Activated T-helper 17 cell treated with anti-CD3 and anti-CD28 coated beads, Interleukin-2, amount 50 U/mL, for 72 hours (primary cell): ENCODE measurements around the gene NUP62. TPM values are rescaled to one million over a fixed set of nuclear protein-coding genes. Genes with fewer than 3 reads are reported as not detected.
"Not testable (repeated sequence)": the region's sequence is repeated elsewhere in the genome, so short reads cannot be mapped to it uniquely, and the experiment has no call there.

Source experiments
- ATAC-seq: fragments of 150-1000 bp; cut with Tn5 transposase; replicated peaks from 2 replicates; pipeline ENCODE4 v1.10.0; 2021; ENCODE audit warnings: mild to moderate bottlenecking, moderate library complexity
- H3K27ac Mint-ChIP-seq: one replicate; pipeline ENCODE4 v1.8.0; 2022; ENCODE audit warnings: mixed read lengths
- H3K27me3 Mint-ChIP-seq: one replicate; pipeline ENCODE4 v1.8.0; 2022; ENCODE audit warnings: mixed read lengths
- H3K36me3 Mint-ChIP-seq: one replicate; pipeline ENCODE4 v1.8.0; 2022; ENCODE audit warnings: low read depth, mild to moderate bottlenecking, mixed read lengths
- H3K4me1 Mint-ChIP-seq: one replicate; pipeline ENCODE4 v1.8.0; 2022; ENCODE audit warnings: mixed read lengths
- H3K4me3 Mint-ChIP-seq: one replicate; pipeline ENCODE4 v1.8.0; 2022; ENCODE audit warnings: mild to moderate bottlenecking, mixed read lengths
- H3K9me3 Mint-ChIP-seq: one replicate; pipeline ENCODE4 v1.8.0; 2022; ENCODE audit warnings: mixed read lengths
- total RNA-seq, 2 donors: library from RNA; stranded (reverse); gene quantifications; one replicate each; pipeline ENCODE4 v1.2.3, GENCODE V29; 2022

The NUP62 gene, protein sequence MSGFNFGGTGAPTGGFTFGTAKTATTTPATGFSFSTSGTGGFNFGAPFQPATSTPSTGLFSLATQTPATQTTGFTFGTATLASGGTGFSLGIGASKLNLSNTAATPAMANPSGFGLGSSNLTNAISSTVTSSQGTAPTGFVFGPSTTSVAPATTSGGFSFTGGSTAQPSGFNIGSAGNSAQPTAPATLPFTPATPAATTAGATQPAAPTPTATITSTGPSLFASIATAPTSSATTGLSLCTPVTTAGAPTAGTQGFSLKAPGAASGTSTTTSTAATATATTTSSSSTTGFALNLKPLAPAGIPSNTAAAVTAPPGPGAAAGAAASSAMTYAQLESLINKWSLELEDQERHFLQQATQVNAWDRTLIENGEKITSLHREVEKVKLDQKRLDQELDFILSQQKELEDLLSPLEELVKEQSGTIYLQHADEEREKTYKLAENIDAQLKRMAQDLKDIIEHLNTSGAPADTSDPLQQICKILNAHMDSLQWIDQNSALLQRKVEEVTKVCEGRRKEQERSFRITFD
- total RNA-seq = 100 to 1,000 TPM; 158 to 172 TPM

DNA sequence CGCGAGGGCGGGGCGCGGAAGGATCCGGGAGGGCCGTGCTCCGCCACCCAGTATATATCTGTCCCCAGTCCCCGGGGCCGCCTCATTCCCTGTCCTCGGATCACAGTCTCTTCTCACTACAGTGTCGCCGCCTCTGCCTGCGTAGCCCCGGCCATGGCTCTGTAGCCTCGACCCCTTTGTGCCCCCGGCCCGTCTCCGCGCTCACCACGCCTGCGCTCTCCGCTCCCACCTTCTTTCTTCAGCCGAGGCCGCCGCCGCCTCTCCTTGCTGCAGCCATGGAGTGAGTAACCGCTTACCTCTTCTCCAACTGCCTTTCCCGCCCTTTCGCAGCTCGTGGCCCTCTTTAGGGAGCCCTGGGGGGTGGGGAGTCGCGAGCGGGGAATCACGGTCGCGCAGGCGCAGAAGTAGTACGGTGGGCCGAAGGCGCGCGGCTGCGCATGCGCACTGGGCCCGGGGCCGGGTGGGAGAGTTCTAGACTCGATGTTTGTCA is at the start of gene NUP62, which contains the start of gene ATF5:
Gene NUP62, minus strand, starts transcription at position 384 of the 490 bp plus-strand sequence. CDS start 19,697 bp downstream, outside the sequence.
Gene ATF5, plus strand, starts transcription at position 85 of the 490 bp plus-strand sequence. CDS start 1,646 bp downstream, outside the sequence.
- ATAC-seq = peak; percentile 51
- Mint-ChIP-seq H3K4me3 (peak within 1 kb of the TSS; percentile 94), H3K4me1 (peaks cover 43% of the 10 kb centered on the region), H3K9me3 (no peaks in the 10 kb centered on the region), H3K36me3 (peaks cover 73% of the 10 kb centered on the region), H3K27me3 (no peaks in the 10 kb centered on the region), H3K27ac (peak within 1 kb of the TSS; percentile 98)

DNA sequence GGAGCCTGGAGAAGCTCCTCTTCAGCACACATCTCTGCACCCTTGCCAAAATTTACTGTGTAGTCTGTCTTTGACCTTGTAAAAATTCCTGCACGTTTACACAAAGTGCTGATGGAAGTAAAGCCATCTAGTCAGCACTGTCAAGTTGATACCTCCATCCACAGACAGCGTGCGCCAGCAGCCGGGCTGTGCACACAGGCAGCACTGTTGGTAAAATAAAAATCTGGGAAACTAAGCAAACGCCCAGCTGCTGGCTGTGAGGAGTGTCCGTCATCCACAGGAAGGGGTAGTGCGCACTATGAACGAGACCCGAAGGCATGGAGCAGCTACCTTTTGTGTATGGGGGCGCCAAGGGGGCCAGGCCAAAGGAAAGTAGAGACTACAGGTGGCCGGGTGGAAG is 49.0 kb upstream of the NUP62 start:
- Mint-ChIP-seq H3K9me3 (no peaks in the 10 kb centered on the region), H3K27ac (no peak overlapping the region), H3K36me3 (peaks cover 52% of the 10 kb centered on the region), H3K4me1 (peaks cover 2% of the 10 kb centered on the region), H3K4me3 (no peak overlapping the region), H3K27me3 (no peaks in the 10 kb centered on the region)
- ATAC-seq = no peak

DNA sequence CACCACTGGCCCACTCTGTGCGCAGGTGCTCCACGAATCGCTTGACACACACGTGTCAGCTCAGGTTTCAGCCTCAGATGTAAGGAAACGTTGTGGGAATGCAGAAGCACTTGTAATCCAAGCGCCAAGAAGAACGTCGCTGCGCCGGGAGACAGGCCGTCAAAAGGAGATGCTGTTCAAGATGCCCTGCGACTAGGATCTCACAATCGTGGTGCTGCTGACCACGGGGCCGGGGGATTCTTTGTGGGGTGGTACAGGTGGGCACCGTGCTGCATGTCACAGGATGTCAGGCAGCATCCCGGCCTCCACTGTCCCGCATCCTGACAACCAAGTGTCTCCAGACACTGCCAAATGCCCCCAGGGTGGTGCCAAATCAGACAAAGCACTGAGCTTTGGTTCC is 48.6 kb upstream of the NUP62 start:
- Mint-ChIP-seq H3K4me3 (no peak overlapping the region), H3K36me3 (peaks cover 52% of the 10 kb centered on the region), H3K4me1 (peaks cover 6% of the 10 kb centered on the region), H3K27me3 (no peaks in the 10 kb centered on the region), H3K27ac (no peak overlapping the region), H3K9me3 (no peaks in the 10 kb centered on the region)
- ATAC-seq = no peak

DNA sequence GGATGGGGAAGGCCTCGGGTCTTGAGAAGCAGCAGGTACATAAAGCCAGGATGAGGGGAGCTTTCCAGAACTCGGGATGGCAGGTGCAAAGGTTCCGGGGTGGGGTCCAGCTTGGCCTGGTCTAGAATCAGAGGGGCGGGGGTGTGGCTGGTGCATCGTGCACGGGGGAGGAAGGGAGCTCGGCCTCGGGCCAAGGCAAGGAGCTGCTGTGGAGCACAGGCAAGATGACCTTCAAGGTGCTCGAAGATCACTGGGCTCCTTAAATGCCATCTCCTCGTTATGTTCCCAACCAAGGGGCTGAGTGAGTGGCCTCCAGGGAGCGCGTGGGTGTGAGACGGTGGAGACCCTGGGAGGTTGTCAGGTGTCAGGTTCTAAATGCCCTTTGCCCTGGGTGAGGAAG is 47.8 kb upstream of the NUP62 start:
- H3K4me3 Mint-ChIP-seq = no peak overlapping the region
- H3K9me3 Mint-ChIP-seq = no peaks in the 10 kb centered on the region
- ATAC-seq = no peak
- H3K36me3 Mint-ChIP-seq = peaks cover 46% of the 10 kb centered on the region
- no peaks in the 10 kb centered on the region for H3K27me3 Mint-ChIP-seq
- H3K4me1 Mint-ChIP-seq = peaks cover 6% of the 10 kb centered on the region
- H3K27ac Mint-ChIP-seq = no peak overlapping the region

DNA sequence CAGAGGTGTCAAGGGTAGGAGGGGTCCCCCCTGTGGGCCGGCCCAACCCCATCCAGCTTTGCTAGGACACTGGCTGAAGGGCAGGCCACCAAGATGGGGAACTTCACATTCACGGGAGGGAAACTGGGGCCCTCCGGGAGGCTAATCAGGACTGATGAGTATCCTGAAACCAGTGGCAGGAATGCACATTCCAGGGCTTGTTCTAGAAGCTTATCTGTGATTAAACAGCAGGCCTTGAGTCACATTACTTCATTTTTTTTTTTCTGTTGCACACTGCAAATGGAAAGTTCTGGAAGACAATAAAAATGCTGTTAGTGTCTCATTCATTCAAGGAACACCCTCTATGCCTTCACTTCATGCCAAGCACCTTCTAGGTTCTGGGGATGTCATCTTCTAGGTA is 47.2 kb upstream of the NUP62 start:
- no peak for ATAC-seq
- H3K36me3 Mint-ChIP-seq = peaks cover 40% of the 10 kb centered on the region
- H3K27ac Mint-ChIP-seq = no peak overlapping the region
- no peak overlapping the region for H3K4me3 Mint-ChIP-seq
- no peaks in the 10 kb centered on the region for H3K9me3 Mint-ChIP-seq
- peaks cover 6% of the 10 kb centered on the region for H3K4me1 Mint-ChIP-seq
- H3K27me3 Mint-ChIP-seq = no peaks in the 10 kb centered on the region

DNA sequence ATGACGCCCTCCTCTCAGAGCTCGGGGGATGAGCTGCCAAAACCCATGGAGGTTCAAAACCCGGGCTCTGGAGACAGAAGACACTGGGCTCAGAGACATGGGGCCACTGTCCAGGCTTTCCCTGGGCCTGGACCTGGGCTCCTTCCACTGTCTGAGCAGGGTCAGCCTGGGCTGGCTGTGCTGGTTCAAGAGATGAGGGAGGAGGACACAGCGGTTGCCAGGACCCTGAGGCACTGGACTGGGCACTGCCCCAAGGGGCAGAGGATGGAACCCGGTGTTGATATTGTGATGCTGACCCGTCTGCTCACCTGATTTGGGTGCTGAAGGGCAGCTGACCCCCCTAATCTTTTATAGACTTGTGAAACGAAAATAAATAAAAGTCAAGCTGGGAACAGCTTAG is 45.7 kb upstream of the NUP62 start:
- Mint-ChIP-seq H3K4me3 (no peak overlapping the region), H3K27ac (no peak overlapping the region), H3K4me1 (peaks cover 6% of the 10 kb centered on the region)

DNA sequence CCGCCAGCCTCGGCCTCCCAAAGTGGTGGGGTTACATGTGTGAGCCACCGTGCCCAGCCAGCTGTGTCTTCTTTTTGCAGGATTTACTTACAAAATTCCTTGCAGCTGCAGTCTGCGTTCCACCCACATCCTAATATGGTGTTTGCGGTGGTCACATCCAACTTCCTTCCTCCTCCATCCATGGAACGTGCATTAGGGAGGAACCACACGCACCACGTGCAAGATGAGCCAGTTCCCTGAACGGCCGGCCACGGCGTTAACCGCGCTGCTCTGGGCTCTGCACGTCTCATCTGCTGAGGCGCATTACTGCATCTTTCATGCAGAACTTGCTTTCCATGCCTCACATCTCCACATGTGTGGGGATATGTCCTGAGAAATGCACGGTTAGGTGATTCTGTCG is 44.7 kb upstream of the NUP62 start:
- Mint-ChIP-seq H3K9me3 (no peaks in the 10 kb centered on the region), H3K4me1 (peaks cover 6% of the 10 kb centered on the region), H3K4me3 (no peak overlapping the region)

More for the DNA sequence above, 45.7 kb upstream of the NUP62 start:
- H3K36me3 Mint-ChIP-seq = peaks cover 25% of the 10 kb centered on the region
- no peak for ATAC-seq
- no peaks in the 10 kb centered on the region for H3K27me3 Mint-ChIP-seq
- H3K9me3 Mint-ChIP-seq = no peaks in the 10 kb centered on the region

DNA sequence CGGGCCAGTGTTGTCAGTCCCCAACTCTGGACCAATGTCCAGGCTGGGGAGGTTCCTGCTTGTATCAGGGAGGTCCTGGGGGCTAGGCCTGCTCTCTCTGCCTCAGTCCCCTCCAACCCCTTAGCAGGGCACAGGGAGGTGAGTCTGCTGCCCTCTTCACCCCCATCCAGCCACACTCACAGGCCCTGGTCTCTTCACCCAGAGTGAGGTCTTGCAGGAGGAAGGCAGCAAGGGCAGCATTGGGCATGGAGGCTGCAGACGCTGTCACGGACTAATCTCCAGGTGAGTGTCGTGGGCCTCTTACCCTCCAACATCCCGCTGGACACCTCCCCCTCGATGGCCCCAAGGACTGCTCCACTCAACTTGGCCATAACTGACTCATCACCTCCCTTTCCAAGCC is 43.5 kb upstream of the NUP62 start:
- H3K9me3 Mint-ChIP-seq = no peaks in the 10 kb centered on the region
- peak overlapping the region; percentile 58 for H3K27ac Mint-ChIP-seq
- peaks cover 23% of the 10 kb centered on the region for H3K36me3 Mint-ChIP-seq
- H3K4me1 Mint-ChIP-seq = peaks cover 6% of the 10 kb centered on the region
- H3K27me3 Mint-ChIP-seq = peaks cover 9% of the 10 kb centered on the region
- ATAC-seq = no peak
- no peak overlapping the region for H3K4me3 Mint-ChIP-seq

More for the DNA sequence above, 44.7 kb upstream of the NUP62 start:
- Mint-ChIP-seq H3K27me3 (peaks cover 2% of the 10 kb centered on the region), H3K36me3 (peaks cover 23% of the 10 kb centered on the region), H3K27ac (no peak overlapping the region)
- ATAC-seq = no peak

DNA sequence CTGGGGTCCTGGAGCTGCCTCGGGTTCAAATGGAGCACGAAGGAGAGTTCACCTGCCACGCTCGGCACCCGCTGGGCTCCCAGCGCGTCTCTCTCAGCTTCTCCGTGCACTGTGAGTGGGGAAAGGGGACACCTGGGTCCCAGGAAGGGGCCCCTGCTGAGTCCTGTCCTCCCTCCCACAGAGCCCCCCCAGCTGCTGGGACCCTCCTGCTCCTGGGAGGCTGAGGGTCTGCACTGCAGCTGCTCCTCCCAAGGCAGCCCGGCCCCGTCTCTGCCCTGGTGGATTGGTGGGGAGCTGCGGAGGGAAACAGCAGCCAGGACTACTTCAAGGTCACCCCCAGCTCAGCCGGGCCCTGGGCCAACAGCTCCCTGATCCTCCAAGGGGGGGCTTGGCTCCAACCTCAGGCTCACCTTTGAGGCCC is 42.7 kb upstream of the NUP62 start:
- Mint-ChIP-seq H3K9me3 (no peaks in the 10 kb centered on the region), H3K4me3 (no peak overlapping the region), H3K27ac (no peak overlapping the region), H3K27me3 (peaks cover 10% of the 10 kb centered on the region), H3K36me3 (peaks cover 16% of the 10 kb centered on the region), H3K4me1 (peaks cover 6% of the 10 kb centered on the region)
- ATAC-seq = no peak

DNA sequence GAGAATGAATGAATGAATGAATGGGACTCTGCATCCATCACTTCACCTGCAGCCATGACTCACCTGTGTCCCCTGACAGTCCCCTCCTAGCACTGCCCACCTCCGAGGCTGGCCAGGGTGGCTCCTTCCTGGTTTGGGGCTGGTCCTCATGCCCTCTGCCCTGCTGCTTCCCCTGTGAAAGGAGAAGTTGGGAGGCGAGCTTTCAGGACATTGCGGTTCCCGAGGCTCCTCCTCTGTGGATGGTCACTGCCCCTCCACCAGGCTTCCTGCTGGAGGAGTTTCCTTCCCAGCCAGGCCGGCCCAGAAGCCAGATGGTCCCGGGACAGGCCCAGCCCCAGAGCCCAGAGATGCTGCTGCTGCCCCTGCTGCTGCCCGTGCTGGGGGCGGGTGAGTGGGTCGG is 40.1 kb upstream of the NUP62 start:
- peaks cover 13% of the 10 kb centered on the region for H3K27me3 Mint-ChIP-seq
- ATAC-seq, H3K36me3 Mint-ChIP-seq, H3K4me3 Mint-ChIP-seq, H3K27ac Mint-ChIP-seq, H3K9me3 Mint-ChIP-seq, H3K4me1 Mint-ChIP-seq: not testable (repeated sequence)

DNA sequence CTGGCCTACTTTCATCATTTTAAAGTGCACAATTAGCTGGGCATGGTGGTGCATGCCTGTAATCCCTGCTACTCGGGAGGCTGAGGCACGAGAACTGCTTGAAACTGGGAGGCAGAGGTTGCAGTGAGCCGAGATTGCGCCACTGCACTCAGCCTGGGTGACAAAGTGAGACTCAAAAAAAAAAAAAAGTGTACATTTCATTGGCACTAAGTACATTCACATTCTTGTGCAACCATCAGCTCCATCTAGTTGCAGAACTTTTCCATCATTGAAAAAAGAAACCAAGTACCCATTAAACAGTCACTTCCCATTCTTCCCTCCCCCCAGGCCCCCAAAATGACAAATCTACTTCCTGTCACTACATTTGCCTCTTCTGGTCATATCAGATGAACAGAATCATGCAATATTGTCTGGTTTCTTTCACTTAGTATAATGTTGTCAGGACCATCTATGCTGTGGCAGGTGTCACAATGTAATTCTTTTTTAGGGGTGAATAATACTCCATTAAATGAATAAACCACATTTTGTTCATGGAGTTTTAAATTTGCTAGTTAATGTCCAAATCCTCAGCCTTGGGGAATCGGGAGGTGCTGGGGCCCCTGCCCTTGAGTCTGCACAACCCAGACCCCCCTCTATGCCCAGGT is 39.1 kb upstream of the NUP62 start:
- peaks cover 15% of the 10 kb centered on the region for H3K27me3 Mint-ChIP-seq
- no peaks in the 10 kb centered on the region for H3K36me3 Mint-ChIP-seq
- no peak for ATAC-seq
- H3K4me1 Mint-ChIP-seq = peaks cover 5% of the 10 kb centered on the region
- no peak overlapping the region for H3K27ac Mint-ChIP-seq
- no peaks in the 10 kb centered on the region for H3K9me3 Mint-ChIP-seq
- no peak overlapping the region for H3K4me3 Mint-ChIP-seq

DNA sequence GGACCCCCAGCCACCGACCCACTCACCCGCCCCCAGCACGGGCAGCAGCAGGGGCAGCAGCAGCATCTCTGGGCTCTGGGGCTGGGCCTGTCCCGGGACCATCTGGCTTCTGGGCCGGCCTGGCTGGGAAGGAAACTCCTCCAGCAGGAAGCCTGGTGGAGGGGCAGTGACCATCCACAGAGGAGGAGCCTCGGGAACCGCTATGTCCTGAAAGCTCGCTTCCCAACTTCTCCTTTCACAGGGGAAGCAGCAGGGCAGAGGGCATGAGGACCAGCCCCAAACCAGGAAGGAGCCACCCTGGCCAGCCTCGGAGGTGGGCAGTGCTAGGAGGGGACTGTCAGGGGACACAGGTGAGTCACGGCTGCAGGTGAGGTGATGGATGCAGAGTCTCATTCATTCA is 31.7 kb upstream of the NUP62 start, which contains the start of gene SIGLEC11:
Gene SIGLEC11, minus strand, starts transcription at position 193 of the 400 bp plus-strand sequence. Its CDS starts 91 bp downstream, at position 102.
- H3K27me3 Mint-ChIP-seq, H3K4me1 Mint-ChIP-seq, H3K27ac Mint-ChIP-seq, H3K4me3 Mint-ChIP-seq, H3K9me3 Mint-ChIP-seq, ATAC-seq, H3K36me3 Mint-ChIP-seq: not testable (repeated sequence)

DNA sequence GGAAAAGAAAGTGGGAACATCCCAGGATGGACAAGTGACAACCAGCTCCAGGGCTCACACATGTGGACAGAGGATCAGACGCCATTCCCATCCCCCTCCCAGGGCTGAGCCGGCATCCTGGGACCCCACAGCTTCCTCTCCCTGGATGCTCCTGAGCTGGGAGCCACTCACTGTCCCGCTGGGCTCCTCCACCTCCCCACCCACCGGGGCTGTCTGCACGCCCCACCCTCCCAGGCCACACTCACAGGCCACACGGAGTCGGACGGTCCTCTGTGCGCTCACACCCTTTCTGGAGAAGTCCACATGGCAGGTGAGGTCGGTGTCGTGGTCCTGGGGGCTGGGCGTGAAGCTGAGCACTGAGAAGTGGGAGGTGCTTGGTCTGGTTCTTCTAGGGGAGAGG is 30.6 kb upstream of the NUP62 start:
- H3K9me3 Mint-ChIP-seq, ATAC-seq, H3K4me3 Mint-ChIP-seq, H3K36me3 Mint-ChIP-seq, H3K4me1 Mint-ChIP-seq, H3K27ac Mint-ChIP-seq, H3K27me3 Mint-ChIP-seq: not testable (repeated sequence)

DNA sequence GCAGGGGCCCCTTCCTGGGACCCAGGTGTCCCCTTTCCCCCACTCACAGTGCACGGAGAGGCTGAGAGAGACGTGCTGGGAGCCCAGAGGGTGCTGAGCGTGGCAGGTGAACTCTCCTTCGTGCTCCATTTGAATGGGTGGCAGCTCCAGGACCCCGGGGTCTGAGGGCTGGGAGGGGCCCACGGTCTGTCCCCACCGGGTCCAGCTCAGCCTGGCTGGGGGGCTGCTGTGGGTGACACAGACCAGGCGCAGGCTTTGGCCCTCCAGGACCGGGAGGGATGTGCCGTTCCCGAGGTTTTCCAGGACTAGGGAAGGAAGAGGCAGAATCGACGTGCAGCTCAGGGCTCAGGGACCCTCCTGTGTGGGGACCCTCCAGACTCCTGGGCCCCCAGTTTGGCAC is 29.3 kb upstream of the NUP62 start:
- not testable (repeated sequence) for ATAC-seq, H3K4me1 Mint-ChIP-seq, H3K9me3 Mint-ChIP-seq, H3K36me3 Mint-ChIP-seq, H3K4me3 Mint-ChIP-seq, H3K27ac Mint-ChIP-seq
- peaks cover 11% of the 10 kb centered on the region for H3K27me3 Mint-ChIP-seq

DNA sequence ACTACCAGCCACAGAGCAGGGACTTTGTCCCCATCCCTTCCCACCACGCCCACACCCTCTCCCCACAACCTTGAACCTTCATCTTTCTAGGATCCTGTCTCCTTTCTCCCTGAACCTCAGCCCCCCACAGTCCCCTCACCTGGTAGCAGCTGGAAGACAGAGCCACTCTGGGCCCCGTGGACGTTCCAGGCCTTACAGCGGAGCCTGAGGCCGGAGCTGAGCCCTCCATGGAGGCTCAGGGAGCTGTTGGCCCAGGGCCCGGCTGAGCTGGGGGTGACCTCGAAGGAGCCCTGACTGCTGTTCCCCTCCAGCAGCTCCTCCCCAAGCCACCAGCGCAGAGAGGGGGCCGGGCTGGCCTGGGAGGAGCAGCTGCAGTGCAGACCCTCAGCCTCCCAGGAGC is 28.8 kb upstream of the NUP62 start:
- not testable (repeated sequence) for ATAC-seq, H3K4me1 Mint-ChIP-seq, H3K36me3 Mint-ChIP-seq, H3K27ac Mint-ChIP-seq, H3K27me3 Mint-ChIP-seq, H3K4me3 Mint-ChIP-seq, H3K9me3 Mint-ChIP-seq
